ENCODE results near the gene FAM171A2. TPM values are rescaled to one million over a fixed set of nuclear protein-coding genes. Genes with fewer than 3 reads are reported as not detected.
"Not testable (repeated sequence)": the region's sequence is repeated elsewhere in the genome, so short reads cannot be mapped to it uniquely, and the experiment has no call there.

FAM171A2 gene
- 0.62 TPM for total RNA-seq
- long read RNA-seq, partial matches to known transcripts, result 1 of 3 reads
- long read RNA-seq, other reads (novel, unspliced or antisense), result 2 of 3 reads

- intact Hi-C loops (cut with DNase I), result no loop called here
- DNase-seq (ENCODE audit: low spot score), result peak; percentile 84
Observed at GRCh38 chr17:44363613-44364159, at the start of gene FAM171A2. Gene FAM171A2, minus strand, starts transcription at chr17:44363853. Its CDS starts 139 bp downstream, at chr17:44363714.

GRCh38 chr17:44409309-44410028 lies 45.8 kb upstream of the FAM171A2 start:
- DNase-seq (ENCODE audit: low spot score), result no peak
- intact Hi-C loops (cut with DNase I), result no loop called here

- intact Hi-C loops (cut with DNase I), result no loop called here
- DNase-seq (ENCODE audit: low spot score), result no peak
Observed at GRCh38 chr17:44408786-44409185, 45.1 kb upstream of the FAM171A2 start.

- intact Hi-C loops (cut with DNase I), result no loop called here
- DNase-seq (ENCODE audit: low spot score), result no peak
Observed at GRCh38 chr17:44402564-44403172, 39.0 kb upstream of the FAM171A2 start.

- no peak for DNase-seq (ENCODE audit: low spot score)
- intact Hi-C loops (cut with DNase I), result no loop called here
Observed at GRCh38 chr17:44400226-44400847, 36.7 kb upstream of the FAM171A2 start.

GRCh38 chr17:44398692-44399691 lies 35.3 kb upstream of the FAM171A2 start:
- intact Hi-C loops (cut with DNase I), result no loop called here
- no peak for DNase-seq (ENCODE audit: low spot score)

GRCh38 chr17:44397479-44398440 lies 34.1 kb upstream of the FAM171A2 start:
- DNase-seq (ENCODE audit: low spot score), result no peak
- intact Hi-C loops (cut with DNase I), result no loop called here

- intact Hi-C loops (cut with DNase I), result no loop called here
- no peak for DNase-seq (ENCODE audit: low spot score)
Observed at GRCh38 chr17:44396946-44397345, 33.3 kb upstream of the FAM171A2 start.

- intact Hi-C loops (cut with DNase I), result no loop called here
- DNase-seq (ENCODE audit: low spot score), result no peak
Observed at GRCh38 chr17:44394833-44395232, 31.2 kb upstream of the FAM171A2 start.

GRCh38 chr17:44394112-44394511 lies 30.5 kb upstream of the FAM171A2 start:
- intact Hi-C loops (cut with DNase I); DNase-seq (ENCODE audit: low spot score): not testable (repeated sequence)

- DNase-seq (ENCODE audit: low spot score), result no peak
- intact Hi-C loops (cut with DNase I), result no loop called here
Observed at GRCh38 chr17:44390250-44390870, 26.7 kb upstream of the FAM171A2 start.

- intact Hi-C loops (cut with DNase I), result no loop called here
- no peak for DNase-seq (ENCODE audit: low spot score)
Observed at GRCh38 chr17:44389723-44390202, 26.1 kb upstream of the FAM171A2 start.

- no peak for DNase-seq (ENCODE audit: low spot score)
- intact Hi-C loops (cut with DNase I), result no loop called here
Observed at GRCh38 chr17:44389281-44389680, 25.6 kb upstream of the FAM171A2 start, which contains the start of gene ITGA2B. Gene ITGA2B, minus strand, starts transcription at chr17:44389649. Its CDS starts 176 bp downstream, at chr17:44389473.

GRCh38 chr17:44387804-44388203 lies 24.2 kb upstream of the FAM171A2 start:
- no peak for DNase-seq (ENCODE audit: low spot score)

GRCh38 chr17:44386182-44386525 lies 22.5 kb upstream of the FAM171A2 start:
- DNase-seq (ENCODE audit: low spot score), result no peak
- intact Hi-C loops (cut with DNase I), result no loop called here

More at GRCh38 chr17:44387804-44388203, 24.2 kb upstream of the FAM171A2 start:
- intact Hi-C loops (cut with DNase I), result no loop called here

GRCh38 chr17:44385287-44386181 lies 21.9 kb upstream of the FAM171A2 start:
- peak; percentile 89 for DNase-seq (ENCODE audit: low spot score)
- intact Hi-C loops (cut with DNase I), result no loop called here

Data from cardiac septum (tissue), 1 donor.